HL-60 (cell line): ENCODE results near the gene UBE2D1.

Experiments used
- DNase-seq, 2 experiments: peaks; one replicate each; pipeline ENCODE4 v3.0.0-alpha.2; 2010 to 2020; ENCODE audit warnings: low read depth in 1 of 2, low spot score in 1 of 2
- H3K27ac ChIP-seq: fragments of 250-450 bp; sonication (Bioruptor Pico); replicated peaks from 2 replicates; pipeline ENCODE4 v1.5.1; 2020; ENCODE audit warnings: mild to moderate bottlenecking, moderate library complexity
- H3K27me3 ChIP-seq: fragments of 250-450 bp; sonication (Bioruptor Pico); 2 replicates; pipeline ENCODE4 v1.5.1; 2021; ENCODE audit warnings: mild to moderate bottlenecking, moderate library complexity; ENCODE audit not compliant: insufficient read depth, poor library complexity, severe bottlenecking
- H3K4me3 ChIP-seq: replicated peaks from 2 replicates; pipeline ENCODE4 v1.5.1; 2011; ENCODE audit warnings: mild to moderate bottlenecking, control low read depth, low read length; ENCODE audit not compliant: insufficient read depth
- GABPA ChIP-seq: IDR thresholded peaks from 2 replicates; pipeline ENCODE4 v1.6.1; 2012; ENCODE audit warnings: low read depth
- POLR2AphosphoS5 ChIP-seq: IDR thresholded peaks from 2 replicates; pipeline ENCODE4 v1.6.1; 2012; ENCODE audit warnings: low read depth
- SPI1 ChIP-seq: IDR thresholded peaks from 2 replicates; pipeline ENCODE4 v1.6.1; 2012; ENCODE audit warnings: low read depth, mild to moderate bottlenecking, borderline replicate concordance
- TF ChIP-seq, protein P1 (sequence below): IDR thresholded peaks from one replicate; pipeline ENCODE4 v1.5.1; 2011; ENCODE audit warnings: low read length, control low read depth, inconsistent platforms; ENCODE audit not compliant: insufficient read depth
- TF ChIP-seq, protein P2 (sequence below): IDR thresholded peaks from 2 replicates; pipeline ENCODE4 v1.6.1; 2012; ENCODE audit warnings: low read depth; ENCODE audit not compliant: insufficient replicate concordance

Gene UBE2D1

DNA sequence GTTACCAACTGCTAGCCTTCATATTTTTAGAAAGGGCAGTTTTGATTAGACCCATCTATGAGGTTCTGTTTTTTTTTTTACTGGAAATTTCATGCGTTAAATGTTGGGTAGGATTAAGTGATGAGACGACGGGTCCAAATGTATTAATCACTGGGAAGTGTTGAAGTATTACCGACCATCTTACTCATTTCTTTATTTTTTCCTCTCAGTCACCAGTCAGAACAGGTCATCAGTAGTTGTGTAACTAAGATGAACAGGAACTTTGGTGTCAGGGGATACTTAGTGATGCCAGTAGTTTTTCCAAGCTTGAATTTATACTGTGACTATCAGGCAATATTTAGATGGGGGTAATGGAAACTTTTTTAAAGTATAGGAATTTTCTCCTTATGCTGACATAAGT lies 64.6 kb downstream of the UBE2D1 start:
- Histone ChIP-seq H3K4me3 (no peak overlapping the region), H3K27ac (no peak overlapping the region), H3K27me3 (no peaks in the 10 kb centered on the region)
- no peak for DNase-seq
- TF ChIP-seq, protein P1, sequence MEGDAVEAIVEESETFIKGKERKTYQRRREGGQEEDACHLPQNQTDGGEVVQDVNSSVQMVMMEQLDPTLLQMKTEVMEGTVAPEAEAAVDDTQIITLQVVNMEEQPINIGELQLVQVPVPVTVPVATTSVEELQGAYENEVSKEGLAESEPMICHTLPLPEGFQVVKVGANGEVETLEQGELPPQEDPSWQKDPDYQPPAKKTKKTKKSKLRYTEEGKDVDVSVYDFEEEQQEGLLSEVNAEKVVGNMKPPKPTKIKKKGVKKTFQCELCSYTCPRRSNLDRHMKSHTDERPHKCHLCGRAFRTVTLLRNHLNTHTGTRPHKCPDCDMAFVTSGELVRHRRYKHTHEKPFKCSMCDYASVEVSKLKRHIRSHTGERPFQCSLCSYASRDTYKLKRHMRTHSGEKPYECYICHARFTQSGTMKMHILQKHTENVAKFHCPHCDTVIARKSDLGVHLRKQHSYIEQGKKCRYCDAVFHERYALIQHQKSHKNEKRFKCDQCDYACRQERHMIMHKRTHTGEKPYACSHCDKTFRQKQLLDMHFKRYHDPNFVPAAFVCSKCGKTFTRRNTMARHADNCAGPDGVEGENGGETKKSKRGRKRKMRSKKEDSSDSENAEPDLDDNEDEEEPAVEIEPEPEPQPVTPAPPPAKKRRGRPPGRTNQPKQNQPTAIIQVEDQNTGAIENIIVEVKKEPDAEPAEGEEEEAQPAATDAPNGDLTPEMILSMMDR: no peak

DNA sequence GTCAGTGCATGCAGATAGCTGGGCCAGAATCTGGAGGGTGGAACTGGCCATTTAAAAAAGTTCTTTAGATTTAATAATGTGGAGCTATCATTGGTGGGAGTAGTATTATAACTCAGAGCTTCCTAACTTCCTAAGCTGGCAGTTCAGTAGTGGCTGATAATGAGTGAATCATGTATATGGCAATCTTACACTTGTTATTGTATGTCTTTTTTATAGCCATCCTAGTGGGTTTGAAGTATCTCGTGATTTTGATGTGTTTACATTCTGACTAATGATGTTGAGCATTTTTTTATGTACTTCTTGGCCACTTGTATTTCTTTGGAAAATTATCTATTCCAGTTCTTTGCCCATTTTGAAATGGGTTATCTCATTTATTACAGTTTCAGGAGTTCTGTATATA lies 65.8 kb downstream of the UBE2D1 start:
- Histone ChIP-seq H3K4me3 (no peak overlapping the region), H3K27ac (no peak overlapping the region), H3K27me3 (no peaks in the 10 kb centered on the region)
- DNase-seq: no peak
- no peak for TF ChIP-seq POLR2AphosphoS5
- no peak for TF ChIP-seq SPI1
- TF ChIP-seq GABPA: no peak

DNA sequence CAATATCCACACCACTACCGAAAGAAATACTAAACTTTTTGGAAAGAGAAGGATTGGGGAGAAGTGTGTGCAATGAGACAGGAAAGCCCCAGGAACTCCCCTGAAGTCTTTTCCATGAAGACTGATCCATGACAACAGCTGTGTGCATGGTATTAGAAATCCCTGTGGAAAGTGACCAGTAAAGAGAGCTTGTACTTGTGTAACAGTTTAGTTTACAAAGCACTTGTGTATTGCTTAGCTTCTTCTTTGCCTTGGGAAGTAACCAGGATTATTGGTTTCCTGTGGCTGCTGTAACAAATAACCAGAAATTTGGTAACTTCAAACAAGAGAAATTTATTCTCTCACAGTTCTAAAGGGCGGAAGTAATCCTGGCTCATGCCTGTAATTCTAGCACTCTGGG lies 69.2 kb downstream of the UBE2D1 start:
- DNase-seq: no peak
- H3K27ac ChIP-seq: no peak overlapping the region
- no peaks in the 10 kb centered on the region for H3K27me3 ChIP-seq
- TF ChIP-seq, protein P2, sequence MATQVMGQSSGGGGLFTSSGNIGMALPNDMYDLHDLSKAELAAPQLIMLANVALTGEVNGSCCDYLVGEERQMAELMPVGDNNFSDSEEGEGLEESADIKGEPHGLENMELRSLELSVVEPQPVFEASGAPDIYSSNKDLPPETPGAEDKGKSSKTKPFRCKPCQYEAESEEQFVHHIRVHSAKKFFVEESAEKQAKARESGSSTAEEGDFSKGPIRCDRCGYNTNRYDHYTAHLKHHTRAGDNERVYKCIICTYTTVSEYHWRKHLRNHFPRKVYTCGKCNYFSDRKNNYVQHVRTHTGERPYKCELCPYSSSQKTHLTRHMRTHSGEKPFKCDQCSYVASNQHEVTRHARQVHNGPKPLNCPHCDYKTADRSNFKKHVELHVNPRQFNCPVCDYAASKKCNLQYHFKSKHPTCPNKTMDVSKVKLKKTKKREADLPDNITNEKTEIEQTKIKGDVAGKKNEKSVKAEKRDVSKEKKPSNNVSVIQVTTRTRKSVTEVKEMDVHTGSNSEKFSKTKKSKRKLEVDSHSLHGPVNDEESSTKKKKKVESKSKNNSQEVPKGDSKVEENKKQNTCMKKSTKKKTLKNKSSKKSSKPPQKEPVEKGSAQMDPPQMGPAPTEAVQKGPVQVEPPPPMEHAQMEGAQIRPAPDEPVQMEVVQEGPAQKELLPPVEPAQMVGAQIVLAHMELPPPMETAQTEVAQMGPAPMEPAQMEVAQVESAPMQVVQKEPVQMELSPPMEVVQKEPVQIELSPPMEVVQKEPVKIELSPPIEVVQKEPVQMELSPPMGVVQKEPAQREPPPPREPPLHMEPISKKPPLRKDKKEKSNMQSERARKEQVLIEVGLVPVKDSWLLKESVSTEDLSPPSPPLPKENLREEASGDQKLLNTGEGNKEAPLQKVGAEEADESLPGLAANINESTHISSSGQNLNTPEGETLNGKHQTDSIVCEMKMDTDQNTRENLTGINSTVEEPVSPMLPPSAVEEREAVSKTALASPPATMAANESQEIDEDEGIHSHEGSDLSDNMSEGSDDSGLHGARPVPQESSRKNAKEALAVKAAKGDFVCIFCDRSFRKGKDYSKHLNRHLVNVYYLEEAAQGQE: no peak
- no peak for TF ChIP-seq POLR2AphosphoS5
- no peak for TF ChIP-seq GABPA
- TF ChIP-seq, protein P1: no peak
- TF ChIP-seq SPI1: no peak
- no peak overlapping the region for H3K4me3 ChIP-seq

DNA sequence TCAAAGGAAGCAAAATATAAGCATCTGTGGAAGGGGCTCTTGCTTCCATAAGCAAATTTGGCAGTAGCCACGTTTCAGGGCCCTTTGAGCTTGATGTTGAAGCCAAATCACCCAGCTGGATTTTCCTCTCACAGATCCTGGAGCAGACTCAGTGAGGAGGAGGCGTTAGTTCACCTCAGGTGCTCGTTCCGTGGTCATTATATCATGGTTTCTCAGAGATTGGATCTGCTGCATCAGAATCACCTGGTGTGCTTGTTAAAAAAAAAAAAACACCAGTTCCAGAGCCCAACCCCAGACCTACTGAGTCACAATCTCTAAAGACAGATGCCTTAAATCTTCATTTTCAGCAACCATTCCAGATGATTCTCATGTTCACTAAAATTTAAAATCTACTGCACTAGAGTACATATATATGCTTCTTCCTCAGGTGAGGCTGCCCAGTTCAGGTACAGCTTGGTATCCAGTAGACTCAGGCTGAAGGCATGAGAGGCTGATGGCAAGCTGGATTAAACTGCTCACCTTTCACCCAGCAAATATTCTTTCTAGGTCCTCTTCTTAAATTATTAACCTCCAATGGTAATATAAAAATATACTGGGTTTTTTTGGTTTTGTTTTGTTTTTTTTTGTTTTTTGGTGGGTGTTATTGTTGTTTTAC lies 75.3 kb downstream of the UBE2D1 start:
- no peak overlapping the region for H3K27ac ChIP-seq
- DNase-seq: no peak
- no peak overlapping the region for H3K4me3 ChIP-seq
- TF ChIP-seq, protein P1: no peak
- TF ChIP-seq SPI1: no peak
- no peak for TF ChIP-seq GABPA
- TF ChIP-seq, protein P2: no peak
- no peaks in the 10 kb centered on the region for H3K27me3 ChIP-seq
